Activated CD8-positive, alpha-beta memory T cell treated with anti-CD3 and anti-CD28 coated beads, Interleukin-2, amount 50 U/mL, for 4 hours (primary cell): Measurements from ENCODE around the gene OPCML.

Source experiments
- DNase-seq: peaks from one replicate; pipeline ENCODE4 v3.0.0-alpha.2; 2020

OPCML gene

DNA sequence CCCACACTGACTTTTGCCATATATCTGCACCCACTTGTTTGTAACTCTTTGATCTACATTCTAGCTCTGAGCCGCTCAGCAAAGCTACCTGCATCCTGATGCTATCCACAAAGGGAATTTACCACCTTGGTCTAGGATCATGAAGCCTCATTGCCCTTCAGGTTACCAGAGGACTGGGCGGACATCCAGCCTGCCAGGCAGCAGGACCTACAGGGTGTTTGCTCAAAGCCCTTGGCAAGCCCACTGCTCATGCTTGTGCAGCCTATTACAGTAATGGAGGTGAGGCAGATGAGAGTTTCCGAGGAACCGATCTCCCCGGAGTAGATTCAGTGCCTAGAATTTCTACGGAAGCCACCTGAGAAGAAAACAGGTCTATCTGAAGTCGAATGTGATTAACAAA lies 417.2 kb downstream of the OPCML start:
- no peak for DNase-seq

DNA sequence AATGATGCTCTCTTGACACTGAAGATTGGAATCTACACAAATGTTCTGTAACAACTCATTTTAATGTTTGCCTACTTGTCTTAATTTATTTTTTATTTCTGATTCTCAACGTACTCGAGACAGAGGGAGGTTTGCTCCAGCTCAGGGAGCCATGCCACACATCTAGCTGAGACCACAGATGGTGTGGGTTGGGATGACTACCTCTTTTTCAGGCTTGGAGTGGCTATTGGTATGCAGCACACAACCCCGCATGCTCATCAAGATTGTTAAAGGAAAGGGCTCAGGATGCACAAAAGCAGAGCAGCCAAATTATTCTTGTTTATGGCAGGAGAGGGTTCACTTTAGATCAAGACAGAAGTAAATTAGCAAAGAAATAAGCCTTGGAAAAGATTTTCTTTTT lies 424.5 kb downstream of the OPCML start:
- DNase-seq, result no peak

DNA sequence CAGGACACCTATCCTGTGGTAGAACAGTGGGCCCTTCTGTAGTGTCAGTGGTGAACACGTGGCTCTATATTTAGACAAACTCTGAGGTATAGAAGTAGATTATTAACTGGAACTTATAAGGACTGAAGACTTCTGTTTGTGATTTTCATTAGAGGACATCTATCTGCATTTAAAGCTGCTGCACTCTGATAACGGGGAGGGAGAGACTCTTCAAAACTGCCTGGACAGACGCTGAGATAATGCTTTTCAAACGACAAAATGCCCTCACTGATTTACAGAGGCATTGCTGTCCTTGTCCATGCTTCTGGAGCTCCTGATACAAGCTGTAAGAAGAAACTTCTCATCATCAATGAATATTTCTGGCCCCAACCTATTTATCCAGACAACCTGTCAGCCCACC lies 425.2 kb downstream of the OPCML start:
- no peak for DNase-seq

DNA sequence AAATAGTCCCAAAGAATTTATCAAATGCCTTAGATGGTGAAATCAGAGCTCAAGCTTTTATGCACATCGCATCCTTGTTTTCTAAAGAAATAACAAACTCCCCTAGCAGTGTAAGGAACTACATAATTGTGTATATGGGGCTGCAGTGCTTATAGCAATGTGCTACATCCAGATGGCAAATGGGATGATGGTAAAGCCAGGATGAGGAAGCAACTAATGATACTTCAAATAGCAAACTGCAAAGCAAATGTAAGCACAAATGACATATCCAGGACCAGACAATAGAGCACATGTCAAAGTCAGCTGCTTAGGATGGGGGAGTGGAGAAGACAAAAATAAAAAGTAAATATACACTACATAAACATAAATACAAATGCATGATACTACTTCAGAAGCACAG lies 425.9 kb downstream of the OPCML start:
- DNase-seq, result no peak

DNA sequence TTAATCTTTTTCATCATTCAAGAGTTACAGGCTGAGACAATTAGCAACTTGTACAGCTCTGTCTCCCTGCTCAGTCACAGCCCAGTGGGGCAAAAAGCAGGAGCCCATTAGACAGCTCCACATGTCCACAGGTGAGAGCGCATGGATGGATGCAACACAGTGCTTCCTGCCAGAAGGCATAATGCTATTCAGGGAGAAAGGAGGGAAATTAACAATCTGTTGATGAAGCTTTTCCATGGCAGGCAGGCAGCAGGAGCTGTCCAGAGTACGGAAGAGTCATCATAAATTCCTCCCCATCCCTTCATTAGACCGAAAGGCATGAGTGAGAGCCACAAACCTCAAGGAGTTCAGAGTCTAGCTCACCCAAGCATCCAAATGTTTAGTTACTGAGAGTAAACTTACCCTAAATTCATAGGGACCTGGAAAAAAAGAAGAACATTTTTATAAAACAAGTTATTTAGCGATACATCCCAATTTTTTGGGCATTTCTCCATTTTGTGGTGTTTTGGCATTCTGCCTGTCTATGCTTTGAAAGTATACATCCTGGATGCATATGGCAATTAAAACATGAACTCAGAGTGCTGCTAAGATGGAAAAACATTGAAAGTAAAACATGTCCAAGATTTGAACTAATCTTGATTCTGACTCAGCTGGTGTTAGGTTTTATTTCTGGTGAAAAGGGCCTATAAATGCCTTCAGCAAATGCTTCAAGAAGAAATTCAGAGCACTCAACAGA lies 428.1 kb downstream of the OPCML start:
- no peak for DNase-seq

DNA sequence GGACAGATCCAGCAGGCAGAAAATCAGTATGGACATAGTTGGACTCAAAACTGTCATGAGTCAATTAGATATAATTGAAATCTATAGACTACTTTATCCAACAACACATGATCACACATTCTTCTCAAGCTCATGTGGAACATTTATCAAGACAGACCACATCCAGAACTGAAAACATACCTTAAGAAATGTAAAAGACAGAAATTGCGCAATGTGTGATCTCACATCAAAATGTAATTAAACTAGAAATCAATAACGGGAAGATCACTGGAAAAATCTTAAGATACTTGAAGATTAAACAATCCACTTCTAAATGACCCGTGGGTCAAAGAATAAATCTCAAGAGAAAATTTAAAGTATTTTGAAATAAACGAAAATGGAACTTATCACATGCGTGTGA lies 435.3 kb downstream of the OPCML start:
- no peak for DNase-seq

DNA sequence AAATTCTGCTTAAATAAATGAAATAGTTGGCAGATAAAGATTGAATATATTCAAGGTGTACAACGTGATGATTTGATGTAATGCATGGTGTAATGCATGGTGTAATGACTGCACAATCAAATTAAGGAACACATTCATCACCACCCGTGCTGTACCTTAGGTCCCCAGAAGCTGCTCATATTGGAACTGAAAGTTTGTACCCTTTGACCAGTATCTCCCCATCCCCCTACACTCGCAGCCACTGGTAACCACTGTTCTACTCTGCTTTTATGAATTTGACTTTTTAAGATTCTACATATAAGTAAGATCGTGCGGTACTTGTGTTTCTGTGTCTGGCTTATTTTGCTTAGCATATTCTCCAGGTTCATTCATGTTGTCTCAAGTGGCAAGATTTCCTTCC lies 445.8 kb downstream of the OPCML start:
- no peak for DNase-seq

DNA sequence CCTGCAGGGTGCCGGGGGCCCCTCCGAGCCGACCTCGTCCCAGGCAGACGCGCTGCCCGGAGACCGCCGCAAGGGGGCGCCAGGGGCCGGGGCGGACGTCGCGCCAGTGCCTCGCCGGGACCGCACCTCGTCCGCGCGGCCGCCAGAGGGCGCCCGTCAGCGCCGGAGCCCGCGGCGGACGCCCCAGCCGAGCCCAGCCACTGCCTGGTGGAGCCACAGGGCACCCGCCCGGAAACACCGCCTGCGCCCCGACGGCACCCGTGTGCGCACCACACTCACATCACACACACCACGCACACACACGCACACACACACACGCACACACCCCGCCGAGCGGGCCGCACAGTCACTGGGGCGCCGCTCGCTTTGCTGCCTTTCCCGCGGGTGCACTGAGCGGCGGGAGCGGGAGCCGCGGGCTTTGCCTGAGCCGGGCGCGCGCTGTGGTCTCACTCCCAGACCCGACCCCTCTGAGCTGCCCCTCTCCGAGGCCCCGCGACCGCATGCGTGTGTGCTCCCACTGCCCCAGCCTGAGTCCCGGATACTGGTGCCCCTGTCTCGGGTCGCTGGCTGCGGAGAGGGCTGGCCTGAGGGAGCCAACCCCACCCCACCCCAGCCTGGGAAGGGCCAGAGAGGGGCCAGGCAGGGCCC lies 449.3 kb downstream of the OPCML start:
- no peak for DNase-seq

DNA sequence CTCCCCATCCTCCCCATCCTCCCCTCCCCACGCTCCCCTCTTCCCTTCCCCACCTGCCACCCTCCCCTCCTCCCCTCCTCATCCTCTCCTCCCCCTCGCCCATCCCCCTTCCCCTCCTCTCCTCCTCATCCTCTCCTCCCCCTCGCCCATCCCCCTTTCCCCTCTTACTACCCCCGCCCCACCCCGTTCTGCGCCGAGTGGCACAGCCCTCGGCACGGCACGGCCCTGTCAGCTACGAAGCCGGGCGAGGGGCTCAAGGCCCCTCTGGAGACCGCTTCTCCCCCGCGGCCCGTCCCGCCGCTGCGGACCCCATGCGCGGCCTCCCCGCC lies 449.9 kb downstream of the OPCML start:
- no peak for DNase-seq

DNA sequence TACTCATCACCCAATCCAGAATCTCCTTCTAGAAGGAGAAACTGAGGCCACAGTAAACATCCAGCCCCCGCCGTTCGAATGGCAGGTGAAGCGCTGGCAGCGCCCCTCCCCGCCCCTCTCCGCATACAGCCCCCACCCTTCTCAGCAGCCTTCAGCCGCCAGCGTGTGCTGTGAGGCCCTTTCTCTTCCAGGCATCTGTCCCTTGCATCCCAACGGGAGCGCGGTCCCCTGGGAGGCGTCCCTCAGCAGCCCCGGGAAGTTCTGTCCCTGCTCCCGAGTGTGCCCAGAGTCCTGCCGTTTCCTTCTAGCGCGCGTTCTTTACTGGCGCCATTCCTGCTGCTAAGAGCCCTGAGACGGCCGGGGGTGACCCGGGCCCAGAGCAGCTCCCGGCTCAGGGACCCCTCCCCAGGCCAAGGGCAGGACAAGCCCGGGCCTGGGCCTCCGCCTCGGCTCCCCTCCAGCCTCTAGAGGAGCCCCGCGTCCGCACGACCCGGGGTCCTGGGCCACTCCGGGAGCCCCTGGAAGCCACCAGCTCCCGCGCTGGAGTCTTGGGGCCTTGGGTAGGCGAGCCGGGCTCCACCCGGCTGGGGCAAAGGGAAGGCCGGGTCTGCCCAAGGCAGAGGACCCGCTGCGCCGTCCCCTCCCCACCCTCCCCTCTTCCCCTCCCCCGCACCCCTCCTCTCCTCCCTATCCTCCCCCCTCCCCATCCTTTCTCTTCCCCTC lies 450.4 kb downstream of the OPCML start:
- no peak for DNase-seq

DNA sequence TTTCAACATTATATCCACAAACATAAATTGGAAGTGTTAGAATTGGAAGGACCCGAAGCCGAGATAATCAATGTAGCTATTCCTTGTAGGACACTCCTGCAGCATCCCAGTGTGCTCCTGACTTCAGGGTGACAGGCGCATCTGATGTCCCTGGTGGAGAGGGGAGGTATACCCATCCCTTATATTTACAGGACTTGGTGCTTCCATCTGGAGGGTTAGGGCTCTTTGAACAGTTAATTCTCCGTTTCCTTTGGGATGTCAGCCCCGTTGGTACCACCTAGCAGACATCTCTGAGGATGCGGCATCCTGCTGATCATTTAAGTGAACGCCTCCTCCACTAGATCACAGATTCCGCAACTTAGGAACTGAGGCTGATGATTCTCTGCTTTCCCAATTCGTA lies 451.3 kb downstream of the OPCML start:
- no peak for DNase-seq

DNA sequence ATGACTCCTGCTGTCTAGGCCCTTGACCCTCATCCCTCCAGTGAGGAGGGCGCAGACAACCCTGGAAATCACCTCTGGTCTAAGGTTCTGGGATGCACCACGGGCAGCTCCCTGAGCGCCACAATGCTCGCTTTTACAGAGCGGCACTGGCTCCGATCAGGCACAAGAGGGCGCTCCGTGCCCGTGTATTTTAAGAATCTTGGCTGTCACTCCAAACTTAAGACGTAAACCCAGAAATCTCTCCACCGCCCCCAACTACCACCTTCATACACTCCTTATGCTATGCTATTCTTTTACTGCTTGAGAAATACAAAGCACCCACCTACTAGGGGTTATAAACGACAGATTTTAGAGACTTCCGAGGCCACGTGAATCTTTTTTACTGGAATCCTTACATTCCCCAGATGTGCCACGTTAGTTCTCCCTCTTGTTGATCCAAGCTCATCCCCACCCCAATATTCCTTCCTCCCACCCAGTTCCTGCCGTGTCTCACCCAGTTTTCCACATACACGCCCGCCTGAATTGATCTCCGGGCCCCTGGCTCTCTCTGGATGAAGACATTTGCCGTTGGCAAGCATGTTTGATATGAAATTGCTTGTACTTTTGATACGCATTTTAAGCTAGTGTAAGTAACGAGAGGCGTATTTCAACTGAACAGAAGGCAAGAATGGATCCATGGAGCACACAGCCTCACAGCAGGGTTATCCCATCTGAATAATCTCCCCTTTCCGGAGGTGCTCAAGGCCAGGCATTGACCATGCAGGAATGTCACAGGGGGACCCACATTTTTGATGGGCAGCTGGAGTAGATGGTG lies 453.5 kb downstream of the OPCML start:
- DNase-seq, result no peak

DNA sequence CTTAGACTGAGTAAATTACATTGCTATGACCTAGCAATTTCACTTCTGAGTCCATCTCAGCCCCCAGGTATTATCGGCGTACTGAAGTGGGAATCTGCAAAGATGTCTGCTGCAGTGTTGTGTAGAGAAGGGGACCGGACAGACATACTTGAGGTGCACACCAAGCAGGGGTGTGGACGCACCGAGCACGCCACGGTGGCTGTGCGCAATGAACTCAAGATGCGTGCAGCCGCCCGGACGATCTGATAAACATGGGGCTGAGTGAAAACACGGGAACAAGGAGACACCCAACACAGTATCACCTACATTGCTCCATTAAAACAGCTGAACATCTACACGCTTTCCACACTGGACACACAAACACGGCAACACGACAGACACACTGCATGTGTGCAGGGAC lies 454.3 kb downstream of the OPCML start:
- DNase-seq, result no peak

DNA sequence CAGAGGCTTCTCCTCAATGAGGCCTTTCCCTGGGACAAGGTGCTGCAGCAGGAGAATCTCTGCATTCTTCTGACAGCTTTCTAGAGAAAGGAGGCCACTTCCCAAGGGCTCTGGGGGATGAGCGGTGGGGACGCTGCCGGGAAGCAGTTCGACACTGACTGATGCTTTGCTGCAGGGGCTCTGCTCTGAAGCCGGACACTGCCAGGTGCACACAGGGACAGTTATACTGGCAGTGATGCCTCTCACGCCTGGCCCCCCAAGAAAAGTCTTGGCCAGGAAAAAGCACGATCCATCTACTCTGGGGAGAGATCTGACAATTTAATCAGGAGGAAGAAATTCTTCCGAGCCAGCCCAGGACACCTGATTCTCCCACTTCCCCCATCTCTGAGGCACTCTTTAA lies 456.9 kb downstream of the OPCML start:
- no peak for DNase-seq

DNA sequence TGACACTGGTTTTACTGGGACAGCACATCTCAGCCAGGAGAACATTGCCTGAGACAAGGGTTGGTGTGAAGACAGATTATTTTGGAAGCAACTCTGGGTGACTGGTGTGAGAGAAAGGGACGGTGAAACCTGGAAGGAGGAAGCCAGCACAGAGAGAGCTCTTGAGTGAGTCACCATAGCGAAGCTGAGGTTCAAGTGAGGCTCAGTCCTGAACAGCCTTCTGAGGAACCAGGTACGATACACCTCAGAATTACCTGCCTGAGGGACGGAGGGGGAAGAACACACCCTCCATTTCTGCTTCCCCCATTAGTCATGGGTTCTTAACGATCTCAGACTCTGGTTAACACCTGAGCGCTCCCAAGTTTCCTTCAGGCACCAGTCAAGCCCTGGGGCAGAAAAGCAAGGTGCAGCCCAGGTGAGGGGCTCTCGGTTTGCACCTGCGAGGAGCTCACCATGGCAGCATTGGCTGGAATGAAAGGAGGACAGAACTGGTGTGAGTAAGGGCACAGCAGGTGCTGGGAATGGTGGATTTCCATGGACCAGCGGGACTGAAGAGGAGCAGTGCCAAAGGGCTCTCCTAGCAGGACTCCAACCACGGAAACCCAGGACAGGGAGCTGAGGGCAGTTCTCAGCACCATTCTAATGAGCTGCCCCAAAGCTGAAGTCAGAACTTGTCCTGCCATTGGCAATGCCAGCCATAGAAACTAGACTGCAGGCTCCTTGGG lies 459.3 kb downstream of the OPCML start:
- no peak for DNase-seq

DNA sequence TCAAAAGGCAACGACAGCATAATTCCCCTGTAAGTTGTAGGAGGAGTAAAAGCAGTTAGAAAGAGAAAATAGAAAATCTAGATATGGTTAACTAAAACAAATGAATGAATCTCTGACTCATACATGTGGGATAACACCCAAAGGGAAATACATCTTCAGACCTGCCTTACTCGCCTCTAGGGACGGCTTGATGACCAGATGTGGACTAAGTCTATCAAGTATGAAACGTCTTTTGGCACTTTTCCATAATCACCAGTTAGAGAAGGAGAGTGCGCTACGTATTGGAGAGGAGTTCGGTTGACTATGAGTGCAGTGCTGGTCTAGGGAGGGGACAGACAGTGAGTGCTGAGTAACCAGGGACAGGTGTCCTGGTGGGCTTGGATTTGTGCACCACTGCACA lies 459.9 kb downstream of the OPCML start:
- no peak for DNase-seq

DNA sequence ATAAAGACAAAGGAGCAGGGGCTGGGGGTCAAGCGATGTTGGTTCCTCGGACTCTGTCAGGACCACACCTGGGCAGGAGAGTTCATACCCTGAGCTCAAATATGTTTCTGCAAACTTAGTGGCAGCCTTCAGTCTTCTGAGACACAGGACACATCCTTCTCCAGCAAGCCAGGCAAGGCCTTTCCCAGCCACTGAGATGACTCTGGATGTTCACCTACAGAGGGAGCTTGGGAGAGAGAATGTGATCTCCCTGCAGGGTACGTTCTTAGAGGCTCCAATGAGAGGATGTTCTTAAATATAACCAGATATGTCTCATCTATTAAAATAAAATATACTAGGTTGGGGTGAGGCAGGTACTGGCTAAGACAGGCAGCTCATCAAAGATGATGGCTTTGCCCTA lies 461.5 kb downstream of the OPCML start:
- DNase-seq, result no peak

DNA sequence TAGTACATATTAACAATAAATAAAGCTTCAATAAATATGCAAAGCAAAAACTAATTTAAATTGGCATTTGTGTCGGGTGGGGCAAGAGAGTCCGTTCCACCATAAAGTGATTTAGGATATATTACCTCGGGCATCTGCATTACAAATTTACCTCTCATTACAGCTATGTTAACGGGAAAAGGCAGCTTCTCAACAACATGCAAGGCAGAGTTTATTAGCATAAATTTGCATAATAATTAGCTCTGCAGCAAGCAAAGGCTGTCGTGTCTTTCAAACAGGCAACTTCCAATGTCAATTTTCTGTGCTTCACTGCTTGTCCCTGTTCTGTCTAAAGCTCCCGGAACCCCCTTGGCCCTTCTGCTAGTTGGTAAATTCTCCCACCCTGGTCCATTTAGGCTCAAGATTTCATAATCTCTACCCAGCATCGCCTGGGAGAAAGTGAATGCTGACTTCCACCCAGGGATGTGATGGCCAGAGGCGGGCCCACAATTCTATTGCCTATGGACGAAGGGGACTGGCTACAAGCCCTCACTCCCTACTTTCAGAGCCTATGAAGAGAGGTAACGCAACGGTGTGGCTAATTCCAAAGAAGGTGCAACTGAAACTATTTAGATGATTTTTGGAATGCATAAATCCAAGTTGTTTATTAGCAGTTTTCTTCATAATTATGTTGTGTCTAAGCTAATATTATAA lies 462.1 kb downstream of the OPCML start:
- DNase-seq, result no peak

DNA sequence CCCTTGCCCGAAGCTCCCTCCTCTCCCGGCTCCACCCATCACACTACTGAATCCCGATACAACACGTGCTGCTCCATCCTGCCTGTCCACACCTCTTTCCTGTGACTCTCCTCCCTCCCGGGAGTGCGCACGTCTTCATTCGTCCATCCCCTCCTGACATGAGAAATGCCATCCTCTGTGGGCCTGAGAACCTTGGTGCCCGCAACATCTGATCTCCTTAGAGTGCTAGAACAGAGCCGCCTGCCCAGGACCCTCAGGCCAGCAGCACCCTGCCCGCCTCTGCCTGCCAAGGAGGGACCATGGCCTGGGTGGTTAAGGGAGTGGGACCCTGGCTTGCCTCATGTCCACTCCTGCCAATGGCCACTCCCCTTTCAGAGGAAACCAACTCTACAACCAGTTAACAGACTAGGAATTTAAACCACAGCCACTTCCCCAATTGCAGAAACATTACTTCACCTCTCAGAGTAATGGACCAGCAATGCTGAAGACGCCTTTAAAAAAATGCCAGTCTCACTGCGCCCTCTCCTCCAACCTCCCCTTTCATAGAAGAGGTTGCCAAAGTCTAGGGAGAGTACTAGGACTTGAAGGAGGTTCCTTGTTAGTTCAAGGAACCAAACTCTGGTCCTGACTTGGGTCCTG lies 466.3 kb downstream of the OPCML start:
- DNase-seq, result no peak

DNA sequence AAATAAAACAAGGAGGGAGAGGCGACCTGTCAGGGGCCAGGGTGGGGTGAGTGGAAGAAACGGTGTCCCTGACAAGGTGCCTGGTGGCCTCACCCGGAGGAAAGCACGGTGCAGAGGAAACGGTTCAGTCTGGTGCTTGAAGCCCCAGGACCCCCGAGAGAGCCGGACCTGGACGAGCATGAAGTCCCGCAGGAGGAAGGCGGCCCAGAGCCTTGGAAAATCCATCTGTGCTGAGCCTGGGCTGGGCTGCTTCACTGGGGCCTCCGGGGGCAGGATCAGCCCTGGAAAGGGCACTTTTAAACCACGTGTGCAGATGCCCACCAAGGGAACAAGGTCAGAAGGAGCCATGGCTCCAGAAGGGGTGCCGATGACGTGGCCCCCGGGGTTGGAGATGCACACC lies 467.3 kb downstream of the OPCML start:
- DNase-seq, result no peak

DNA sequence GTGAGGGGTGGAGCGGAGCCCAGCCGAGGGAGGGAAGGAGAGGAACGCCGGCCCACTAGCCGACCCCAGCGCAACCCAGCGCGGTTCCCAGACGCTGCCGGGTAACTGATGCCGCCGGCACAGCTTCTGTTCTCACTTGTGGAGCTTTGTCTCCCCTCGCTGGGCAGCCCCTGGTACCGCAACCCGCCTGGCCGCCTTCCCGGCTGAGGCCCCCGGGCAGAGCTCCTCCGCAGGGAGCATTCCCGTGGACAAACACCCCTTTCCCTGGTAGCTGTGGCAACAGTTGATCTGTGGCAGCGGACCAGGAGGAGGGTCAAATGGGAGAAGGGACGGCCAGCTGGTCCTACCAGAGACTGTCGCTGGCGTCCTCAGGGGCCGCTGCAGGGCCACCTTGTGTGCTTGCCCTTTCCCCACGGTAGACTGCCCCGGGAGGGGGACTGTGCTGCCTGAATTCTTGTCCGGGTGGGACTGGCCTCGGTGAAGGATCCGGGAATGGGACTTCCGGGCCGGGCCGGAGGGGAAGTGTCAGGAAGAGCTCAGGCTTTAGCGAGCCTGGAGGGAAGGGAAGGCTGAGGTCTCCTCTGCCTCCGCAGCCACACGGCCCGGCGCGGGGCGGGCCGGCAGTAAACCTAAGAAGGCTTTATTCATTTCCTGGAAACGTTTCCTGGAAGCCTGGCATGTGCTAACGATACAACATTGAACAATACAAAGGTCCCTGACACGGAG lies 468.0 kb downstream of the OPCML start:
- DNase-seq, result no peak
